Left lung (tissue), 10 donors: Measurements from ENCODE around the gene PRKN. TPM values are rescaled to one million over a fixed set of nuclear protein-coding genes. Genes with fewer than 3 reads are reported as not detected.

Source experiments
- ATAC-seq: fragments of 200-7000 bp; cut with Tn5 transposase; one replicate; pipeline ENCODE4 v1.9.1; 2020; ENCODE audit warnings: moderate library complexity
- DNase-seq, 4 donors: peaks; one replicate each; pipeline ENCODE4 v3.0.0-alpha.2; 2013 to 2020
- H3K27ac ChIP-seq, 2 donors: fragments of 200-600 bp; sonication (generic) in 1 of 2; one replicate each; pipeline versions ENCODE4 v1.5.0 to v1.8.0; 2020 to 2021
- H3K27me3 ChIP-seq, 2 donors: fragments of 200-600 bp; sonication (generic) in 1 of 2; one replicate each; pipeline versions ENCODE4 v1.5.0 to v1.8.0; 2020 to 2021
- H3K36me3 ChIP-seq, 2 donors: fragments of 200-600 bp; sonication (generic) in 1 of 2; one replicate each; pipeline versions ENCODE4 v1.5.0 to v1.8.0; 2020 to 2021
- H3K4me1 ChIP-seq, 2 donors: fragments of 200-600 bp; one replicate each; pipeline ENCODE4 v1.8.0; 2021
- H3K4me3 ChIP-seq, 2 donors: fragments of 200-600 bp; sonication (generic) in 1 of 2; one replicate each; pipeline versions ENCODE4 v1.5.0 to v1.8.0; 2020 to 2021; ENCODE audit warnings: mild to moderate bottlenecking in 1 of 2
- H3K9me3 ChIP-seq, 2 donors: fragments of 200-600 bp; sonication (generic) in 1 of 2; one replicate each; pipeline versions ENCODE4 v1.5.0 to v1.8.0; 2020 to 2021
- CTCF ChIP-seq, 2 donors: fragments of 200-600 bp; sonication (generic) in 1 of 2; IDR thresholded peaks; one replicate each; pipeline versions ENCODE4 v1.5.0 to v1.8.0; 2021; ENCODE audit warnings: antibody characterized with exemption in 2 of 2
- intact Hi-C, 2 donors: fragments of 100-400 bp; cut with DNase I; formaldehyde crosslinking; loops; one replicate each; pipeline versions ENCODE4 v1.11.2 to v1.14.2; 2022
- polyA plus RNA-seq, 6 donors: library from polyadenylated mRNA; unstranded; fragments of 120-200 nt; gene quantifications; one replicate each; pipeline ENCODE4 v1.2.1, GENCODE V29; 2013; ENCODE audit not compliant: insufficient read length in 6 of 6
- total RNA-seq, 2 donors: library from RNA; stranded (reverse); fragmentation: NEBNext Ultra II Directional; extraction: Animal tissue kit (Norgen Biotek cat#: 25700); gene quantifications; one replicate each; pipeline ENCODE4 v1.2.1, GENCODE V29; 2021
- donor health status: DM: no; HTN: yes; CAD: no.
- donor health status: DM: no; HTN: no; CAD: no.

PRKN gene
- total and polyA plus RNA-seq, 8 donors = 1.9 to 4.3 (median 2.5) TPM

GRCh38 chr6:161378115-161378514 lies 1349.5 kb downstream of the PRKN start:
- H3K9me3 ChIP-seq = no peaks in the 10 kb centered on the region
- no peaks in the 10 kb centered on the region for H3K36me3 ChIP-seq
- DNase-seq (no peak), ATAC-seq (no peak)
- H3K27ac ChIP-seq = no peak overlapping the region
- no peak overlapping the region for H3K4me3 ChIP-seq
- intact Hi-C loops = loop anchor here in 1 of 2 donors (10.0 kb wide), 1 partner anchor 643 kb away; no protein-coding TSS in a partner anchor
- no peak for TF ChIP-seq CTCF (IDR thresholded peaks at IDR 0.05)
- no peaks in the 10 kb centered on the region for H3K27me3 ChIP-seq
- H3K4me1 ChIP-seq = peaks cover 5 to 11% of the 10 kb centered on the region in 2 donors

- Histone ChIP-seq H3K27ac (no peak overlapping the region), H3K9me3 (no peaks in the 10 kb centered on the region), H3K4me3 (no peak overlapping the region), H3K27me3 (no peaks in the 10 kb centered on the region), H3K4me1 (peaks cover 5 to 11% of the 10 kb centered on the region in 2 donors), H3K36me3 (no peaks in the 10 kb centered on the region)
- intact Hi-C loops = loop anchor here in 1 of 2 donors (10.0 kb wide), 1 partner anchor 642 kb away; no protein-coding TSS in a partner anchor
- no peak for TF ChIP-seq CTCF (IDR thresholded peaks at IDR 0.05)
- no peak for DNase-seq
- ATAC-seq = no peak
Measured at GRCh38 chr6:161377116-161377515, 1350.5 kb downstream of the PRKN start.

GRCh38 chr6:161376367-161376766 lies 1351.2 kb downstream of the PRKN start:
- no peak for TF ChIP-seq CTCF (IDR thresholded peaks at IDR 0.05)
- intact Hi-C loops = loop anchor here in 1 of 2 donors (10.0 kb wide), 1 partner anchor 642 kb away; no protein-coding TSS in a partner anchor

GRCh38 chr6:161374971-161375873 lies 1352.3 kb downstream of the PRKN start:
- TF ChIP-seq CTCF (IDR thresholded peaks at IDR 0.05) = peak in 1 of 2 donors; percentile 17
- Histone ChIP-seq H3K4me1 (peaks cover 5 to 11% of the 10 kb centered on the region in 2 donors), H3K27ac (peak overlapping the region in 1 of 2 donors; percentile 62), H3K9me3 (no peaks in the 10 kb centered on the region), H3K27me3 (no peaks in the 10 kb centered on the region), H3K4me3 (no peak overlapping the region), H3K36me3 (no peaks in the 10 kb centered on the region)
- ATAC-seq (peak; percentile 89), DNase-seq (peak; percentile 59 to 86 (median 80))
- intact Hi-C loops = loop anchor here in 1 of 2 donors (10.0 kb wide), 1 partner anchor 640 kb away; no protein-coding TSS in a partner anchor

More at GRCh38 chr6:161376367-161376766, 1351.2 kb downstream of the PRKN start:
- Histone ChIP-seq H3K27ac (no peak overlapping the region), H3K36me3 (no peaks in the 10 kb centered on the region), H3K27me3 (no peaks in the 10 kb centered on the region), H3K4me3 (no peak overlapping the region), H3K9me3 (no peaks in the 10 kb centered on the region), H3K4me1 (peaks cover 5 to 11% of the 10 kb centered on the region in 2 donors)
- no peak for ATAC-seq
- no peak for DNase-seq

GRCh38 chr6:161373905-161374451 lies 1353.6 kb downstream of the PRKN start:
- ATAC-seq (peak; percentile 66), DNase-seq (peak in 3 of 4 donors; percentile 51 to 77 (median 59))
- H3K4me1 ChIP-seq = peaks cover 5 to 13% of the 10 kb centered on the region in 2 donors
- peak; percentile 96 for TF ChIP-seq CTCF (IDR thresholded peaks at IDR 0.05)
- no peak overlapping the region for H3K27ac ChIP-seq
- H3K4me3 ChIP-seq = no peak overlapping the region
- intact Hi-C loops = loop anchor here in 1 of 2 donors (2.0 to 10.0 kb wide), 2 partner anchors 443 to 639 kb away; no protein-coding TSS in a partner anchor
- H3K27me3 ChIP-seq = no peaks in the 10 kb centered on the region
- H3K36me3 ChIP-seq = no peaks in the 10 kb centered on the region
- no peaks in the 10 kb centered on the region for H3K9me3 ChIP-seq
